ENCODE measurements around the gene SCAF11.

Gene SCAF11

GRCh38 chr12:45962553-45963325 lies 27.6 kb downstream of the SCAF11 start:
- Histone ChIP-seq H3K9ac (ENCODE audit: low read length in 5 of 5) (no peak overlapping the region), H3K9me3 (ENCODE audit: control insufficient read depth in 5 of 5, low read length in 5 of 5) (peaks cover 0 to 4% (median 0%) of the 10 kb centered on the region in 5 donors), H3K27me3 (ENCODE audit: control insufficient read depth in 5 of 5, insufficient read depth in 4 of 5, low read length in 5 of 5) (no peaks in the 10 kb centered on the region), H3K4me3 (ENCODE audit: low read depth in 1 of 5, low read length in 5 of 5) (no peak overlapping the region), H3K36me3 (ENCODE audit: control insufficient read depth in 5 of 5, insufficient read depth in 5 of 5, low read length in 5 of 5) (peaks cover 3 to 32% (median 11%) of the 10 kb centered on the region in 5 donors), H3K4me1 (ENCODE audit: control insufficient read depth in 5 of 5, insufficient read depth in 5 of 5, low read length in 5 of 5) (peaks cover 0 to 32% (median 21%) of the 10 kb centered on the region in 5 donors), H3K27ac (ENCODE audit: low read depth, low read length) (no peak overlapping the region)

- no peak overlapping the region for H3K27ac ChIP-seq (ENCODE audit: low read depth, low read length)
- no peaks in the 10 kb centered on the region for H3K27me3 ChIP-seq (ENCODE audit: control insufficient read depth in 5 of 5, insufficient read depth in 4 of 5, low read length in 5 of 5)
- peak overlapping the region in 1 of 5 donors; percentile 16 for H3K9ac ChIP-seq (ENCODE audit: low read length in 5 of 5)
- H3K9me3 ChIP-seq (ENCODE audit: control insufficient read depth in 5 of 5, low read length in 5 of 5), result peaks cover 0 to 4% (median 0%) of the 10 kb centered on the region in 5 donors
- H3K4me1 ChIP-seq (ENCODE audit: control insufficient read depth in 5 of 5, insufficient read depth in 5 of 5, low read length in 5 of 5), result peaks cover 0 to 3% (median 0%) of the 10 kb centered on the region in 5 donors
- H3K36me3 ChIP-seq (ENCODE audit: control insufficient read depth in 5 of 5, insufficient read depth in 5 of 5, low read length in 5 of 5), result peaks cover 3 to 38% (median 11%) of the 10 kb centered on the region in 5 donors
- no peak overlapping the region for H3K4me3 ChIP-seq (ENCODE audit: low read depth in 1 of 5, low read length in 5 of 5)
Observed at GRCh38 chr12:45959728-45960127, 30.6 kb downstream of the SCAF11 start.

- H3K9me3 ChIP-seq (ENCODE audit: control insufficient read depth in 5 of 5, low read length in 5 of 5), result peaks cover 0 to 4% (median 0%) of the 10 kb centered on the region in 5 donors
- no peak overlapping the region for H3K27ac ChIP-seq (ENCODE audit: low read depth, low read length)
- H3K9ac ChIP-seq (ENCODE audit: low read length in 5 of 5), result peak overlapping the region in 1 of 5 donors; percentile 16
- no peaks in the 10 kb centered on the region for H3K27me3 ChIP-seq (ENCODE audit: control insufficient read depth in 5 of 5, insufficient read depth in 4 of 5, low read length in 5 of 5)
- H3K4me3 ChIP-seq (ENCODE audit: low read depth in 1 of 5, low read length in 5 of 5), result no peak overlapping the region
- H3K4me1 ChIP-seq (ENCODE audit: control insufficient read depth in 5 of 5, insufficient read depth in 5 of 5, low read length in 5 of 5), result no peaks in the 10 kb centered on the region
- H3K36me3 ChIP-seq (ENCODE audit: control insufficient read depth in 5 of 5, insufficient read depth in 5 of 5, low read length in 5 of 5), result peaks cover 3 to 38% (median 11%) of the 10 kb centered on the region in 5 donors
Observed at GRCh38 chr12:45959025-45959424, 31.3 kb downstream of the SCAF11 start.

GRCh38 chr12:45948546-45948945 lies 41.8 kb downstream of the SCAF11 start:
- Histone ChIP-seq H3K4me1 (ENCODE audit: control insufficient read depth in 5 of 5, insufficient read depth in 5 of 5, low read length in 5 of 5) (peaks cover 0 to 4% (median 0%) of the 10 kb centered on the region in 5 donors), H3K36me3 (ENCODE audit: control insufficient read depth in 5 of 5, insufficient read depth in 5 of 5, low read length in 5 of 5) (peaks cover 29 to 52% (median 48%) of the 10 kb centered on the region in 5 donors), H3K4me3 (ENCODE audit: low read depth in 1 of 5, low read length in 5 of 5) (no peak overlapping the region), H3K9me3 (ENCODE audit: control insufficient read depth in 5 of 5, low read length in 5 of 5) (no peaks in the 10 kb centered on the region), H3K27me3 (ENCODE audit: control insufficient read depth in 5 of 5, insufficient read depth in 4 of 5, low read length in 5 of 5) (no peaks in the 10 kb centered on the region), H3K9ac (ENCODE audit: low read length in 5 of 5) (no peak overlapping the region), H3K27ac (ENCODE audit: low read depth, low read length) (no peak overlapping the region)

- peaks cover 0 to 4% (median 0%) of the 10 kb centered on the region in 5 donors for H3K4me1 ChIP-seq (ENCODE audit: control insufficient read depth in 5 of 5, insufficient read depth in 5 of 5, low read length in 5 of 5)
- H3K9me3 ChIP-seq (ENCODE audit: control insufficient read depth in 5 of 5, low read length in 5 of 5), result no peaks in the 10 kb centered on the region
- peaks cover 41 to 66% (median 55%) of the 10 kb centered on the region in 5 donors for H3K36me3 ChIP-seq (ENCODE audit: control insufficient read depth in 5 of 5, insufficient read depth in 5 of 5, low read length in 5 of 5)
- H3K27ac ChIP-seq (ENCODE audit: low read depth, low read length), result no peak overlapping the region
- H3K9ac ChIP-seq (ENCODE audit: low read length in 5 of 5), result no peak overlapping the region
- H3K27me3 ChIP-seq (ENCODE audit: control insufficient read depth in 5 of 5, insufficient read depth in 4 of 5, low read length in 5 of 5), result no peaks in the 10 kb centered on the region
- H3K4me3 ChIP-seq (ENCODE audit: low read depth in 1 of 5, low read length in 5 of 5), result no peak overlapping the region
Observed at GRCh38 chr12:45946435-45946834, 43.9 kb downstream of the SCAF11 start.

GRCh38 chr12:45944771-45945170 lies 45.6 kb downstream of the SCAF11 start:
- Histone ChIP-seq H3K36me3 (ENCODE audit: control insufficient read depth in 5 of 5, insufficient read depth in 5 of 5, low read length in 5 of 5) (peaks cover 42 to 69% (median 60%) of the 10 kb centered on the region in 5 donors), H3K9ac (ENCODE audit: low read length in 5 of 5) (no peak overlapping the region), H3K9me3 (ENCODE audit: control insufficient read depth in 5 of 5, low read length in 5 of 5) (no peaks in the 10 kb centered on the region), H3K27ac (ENCODE audit: low read depth, low read length) (peak overlapping the region; percentile 7), H3K27me3 (ENCODE audit: control insufficient read depth in 5 of 5, insufficient read depth in 4 of 5, low read length in 5 of 5) (no peaks in the 10 kb centered on the region), H3K4me1 (ENCODE audit: control insufficient read depth in 5 of 5, insufficient read depth in 5 of 5, low read length in 5 of 5) (peaks cover 0 to 4% (median 0%) of the 10 kb centered on the region in 5 donors), H3K4me3 (ENCODE audit: low read depth in 1 of 5, low read length in 5 of 5) (no peak overlapping the region)

GRCh38 chr12:45939759-45940158 lies 50.6 kb downstream of the SCAF11 start:
- Histone ChIP-seq H3K27me3 (ENCODE audit: control insufficient read depth in 5 of 5, insufficient read depth in 4 of 5, low read length in 5 of 5) (no peaks in the 10 kb centered on the region), H3K36me3 (ENCODE audit: control insufficient read depth in 5 of 5, insufficient read depth in 5 of 5, low read length in 5 of 5) (peaks cover 18 to 40% (median 32%) of the 10 kb centered on the region in 5 donors), H3K9ac (ENCODE audit: low read length in 5 of 5) (no peak overlapping the region), H3K4me1 (ENCODE audit: control insufficient read depth in 5 of 5, insufficient read depth in 5 of 5, low read length in 5 of 5) (peaks cover 0 to 3% (median 0%) of the 10 kb centered on the region in 5 donors), H3K9me3 (ENCODE audit: control insufficient read depth in 5 of 5, low read length in 5 of 5) (no peaks in the 10 kb centered on the region), H3K4me3 (ENCODE audit: low read depth in 1 of 5, low read length in 5 of 5) (no peak overlapping the region), H3K27ac (ENCODE audit: low read depth, low read length) (no peak overlapping the region)

GRCh38 chr12:45938566-45938965 lies 51.8 kb downstream of the SCAF11 start:
- peaks cover 16 to 33% (median 30%) of the 10 kb centered on the region in 5 donors for H3K36me3 ChIP-seq (ENCODE audit: control insufficient read depth in 5 of 5, insufficient read depth in 5 of 5, low read length in 5 of 5)
- H3K27ac ChIP-seq (ENCODE audit: low read depth, low read length), result no peak overlapping the region
- H3K4me3 ChIP-seq (ENCODE audit: low read depth in 1 of 5, low read length in 5 of 5), result no peak overlapping the region
- H3K9ac ChIP-seq (ENCODE audit: low read length in 5 of 5), result no peak overlapping the region
- H3K27me3 ChIP-seq (ENCODE audit: control insufficient read depth in 5 of 5, insufficient read depth in 4 of 5, low read length in 5 of 5), result no peaks in the 10 kb centered on the region
- no peaks in the 10 kb centered on the region for H3K9me3 ChIP-seq (ENCODE audit: control insufficient read depth in 5 of 5, low read length in 5 of 5)
- H3K4me1 ChIP-seq (ENCODE audit: control insufficient read depth in 5 of 5, insufficient read depth in 5 of 5, low read length in 5 of 5), result peaks cover 0 to 5% (median 2%) of the 10 kb centered on the region in 5 donors

GRCh38 chr12:45934956-45935355 lies 55.4 kb downstream of the SCAF11 start:
- H3K27me3 ChIP-seq (ENCODE audit: control insufficient read depth in 5 of 5, insufficient read depth in 4 of 5, low read length in 5 of 5), result no peaks in the 10 kb centered on the region
- no peak overlapping the region for H3K4me3 ChIP-seq (ENCODE audit: low read depth in 1 of 5, low read length in 5 of 5)
- H3K36me3 ChIP-seq (ENCODE audit: control insufficient read depth in 5 of 5, insufficient read depth in 5 of 5, low read length in 5 of 5), result peaks cover 11 to 32% (median 29%) of the 10 kb centered on the region in 5 donors
- peaks cover 0 to 10% (median 5%) of the 10 kb centered on the region in 5 donors for H3K4me1 ChIP-seq (ENCODE audit: control insufficient read depth in 5 of 5, insufficient read depth in 5 of 5, low read length in 5 of 5)
- H3K9ac ChIP-seq (ENCODE audit: low read length in 5 of 5), result no peak overlapping the region
- no peaks in the 10 kb centered on the region for H3K9me3 ChIP-seq (ENCODE audit: control insufficient read depth in 5 of 5, low read length in 5 of 5)
- H3K27ac ChIP-seq (ENCODE audit: low read depth, low read length), result no peak overlapping the region

GRCh38 chr12:45933504-45933903 lies 56.9 kb downstream of the SCAF11 start:
- H3K36me3 ChIP-seq (ENCODE audit: control insufficient read depth in 5 of 5, insufficient read depth in 5 of 5, low read length in 5 of 5), result peaks cover 16 to 37% (median 29%) of the 10 kb centered on the region in 5 donors

More at GRCh38 chr12:45933504-45933903, 56.9 kb downstream of the SCAF11 start:
- peak overlapping the region in 1 of 5 donors; percentile 26 for H3K9ac ChIP-seq (ENCODE audit: low read length in 5 of 5)
- no peak overlapping the region for H3K4me3 ChIP-seq (ENCODE audit: low read depth in 1 of 5, low read length in 5 of 5)
- no peaks in the 10 kb centered on the region for H3K9me3 ChIP-seq (ENCODE audit: control insufficient read depth in 5 of 5, low read length in 5 of 5)
- no peaks in the 10 kb centered on the region for H3K27me3 ChIP-seq (ENCODE audit: control insufficient read depth in 5 of 5, insufficient read depth in 4 of 5, low read length in 5 of 5)
- H3K27ac ChIP-seq (ENCODE audit: low read depth, low read length), result no peak overlapping the region
- H3K4me1 ChIP-seq (ENCODE audit: control insufficient read depth in 5 of 5, insufficient read depth in 5 of 5, low read length in 5 of 5), result peaks cover 0 to 10% (median 5%) of the 10 kb centered on the region in 5 donors
